ENCODE measurements around the gene CELF2. TPM values are rescaled to one million over a fixed set of nuclear protein-coding genes. Genes with fewer than 3 reads are reported as not detected.

CELF2 gene
- total and polyA plus RNA-seq, 9 of the 15 experiments (the other 6 are each of a cell fraction or from before 2014, with no cell fraction given), result 4.0 to 20.3 (median 11.1) TPM

GRCh38 chr10:10987111-10987510 is 30.6 kb upstream of the CELF2 start (continued):
- TF ChIP-seq ZNF592 (IDR thresholded peaks at IDR 0.05) (no peak), ZFP36 (IDR thresholded peaks at IDR 0.05; ENCODE audit: low read depth, low read length, partially characterized antibody) (no peak), RBFOX2 (IDR thresholded peaks at IDR 0.05; ENCODE audit: low read depth, low read length) (no peak), CAMTA2 (CRISPR knock-in tag; conservative IDR thresholded peaks at IDR 0.05) (no peak)

GRCh38 chr10:10989669-10990068 is 28.0 kb upstream of the CELF2 start:
- no peaks in the 10 kb centered on the region for H3K36me3 ChIP-seq (ENCODE audit: control insufficient read depth, insufficient read depth, low read length)
- no peak overlapping the region for H3K9ac ChIP-seq (ENCODE audit: insufficient read depth in 1 of 2, low read depth in 2 of 2, low read length in 2 of 2)
- no peak overlapping the region for H3K4me3 ChIP-seq
- no peaks in the 10 kb centered on the region for H3K79me2 ChIP-seq (ENCODE audit: control insufficient read depth, insufficient read depth, low read length)
- no peak overlapping the region for H2AFZ ChIP-seq (ENCODE audit: low read depth, low read length)
- H4K20me1 ChIP-seq (replicated peaks; ENCODE audit: control insufficient read depth, insufficient read depth, low read length), result no peaks in the 10 kb centered on the region
- no peaks in the 10 kb centered on the region for H3K9me3 ChIP-seq (replicated peaks; ENCODE audit: control insufficient read depth, insufficient read depth, low read depth, low read length)
- no peak for FAIRE-seq
- POLR2A ChIA-PET, result no interaction called here
- no peak overlapping the region for H3K4me2 ChIP-seq (ENCODE audit: insufficient read depth, low read length)
- intact Hi-C loops (cut with micrococcal nuclease) (no loop called here), in situ Hi-C loops (cut with MboI) (no loop called here)
- BruUV-seq (replicated peaks), result no TSS peak
- no peaks in the 10 kb centered on the region for H3K27me3 ChIP-seq (ENCODE audit: control insufficient read depth in 2 of 2, insufficient read depth in 2 of 2, low read length in 2 of 2)
- no peaks in the 10 kb centered on the region for H3K9me1 ChIP-seq (ENCODE audit: control insufficient read depth, insufficient read depth, low read length)
- H3K27ac ChIP-seq (ENCODE audit: extremely low read depth, low read depth, low read length), result no peak overlapping the region
- DNase-seq (ENCODE audit: extremely low read depth in 1 of 4, low spot score in 3 of 4), result no peak
- CTCF ChIA-PET (ENCODE audit: low intra/inter-chr PET ratio), result no interaction called here
- no peak for ATAC-seq
- H3K4me1 ChIP-seq (replicated peaks in 1 of 2; ENCODE audit: control insufficient read depth in 2 of 2, insufficient read depth in 2 of 2, low read length in 2 of 2), result no peaks in the 10 kb centered on the region
- TF ChIP-seq PHF20 (IDR thresholded peaks at IDR 0.05; ENCODE audit: partially characterized antibody) (no peak), IRF9 (tag; IDR thresholded peaks at IDR 0.05) (no peak), RBM15 (IDR thresholded peaks at IDR 0.05; ENCODE audit: insufficient read depth, low read length) (no peak), ZNF518B (CRISPR knock-in tag; IDR thresholded peaks at IDR 0.05) (no peak), FIP1L1 (IDR thresholded peaks at IDR 0.05; ENCODE audit: low read depth, low read length, poor library complexity, severe bottlenecking) (no peak), TEAD1 (CRISPR knock-in tag; IDR thresholded peaks at IDR 0.05) (no peak)

Measured in K562 (cell line).